Natural killer cell (primary cell): Measurements from ENCODE around the gene TCN2. TPM values are rescaled to one million over a fixed set of nuclear protein-coding genes. Genes with fewer than 3 reads are reported as not detected.

Experiments used
- ATAC-seq, 3 donors: fragments of 150-1000 bp in 2 of 3; fragments of 200-7000 bp in 1 of 3; cut with Tn5 transposase; 1 replicate in 1 of 3; 2 replicates in 2 of 3; pipeline ENCODE4 v1.10.0; 2021; ENCODE audit warnings: mild to moderate bottlenecking in 2 of 3, moderate library complexity in 2 of 3
- DNase-seq, 2 donors: peaks; one replicate each; pipeline versions ENCODE4 v3.0.0 to v3.0.0-alpha.2; 2013 to 2021; ENCODE audit warnings: mixed read lengths in 1 of 2
- H3K27ac ChIP-seq: one replicate; pipeline ENCODE4 v1.5.1; 2013; ENCODE audit warnings: mild to moderate bottlenecking, low read length
- H3K27me3 ChIP-seq: one replicate; pipeline ENCODE4 v1.6.1; 2013; ENCODE audit warnings: low read length; ENCODE audit not compliant: control insufficient read depth, insufficient read depth
- H3K36me3 ChIP-seq: one replicate; pipeline ENCODE4 v1.6.1; 2013; ENCODE audit warnings: low read length; ENCODE audit not compliant: control insufficient read depth, insufficient read depth
- H3K4me1 ChIP-seq: one replicate; pipeline ENCODE4 v1.6.1; 2013; ENCODE audit warnings: low read length; ENCODE audit not compliant: control insufficient read depth, insufficient read depth
- H3K4me3 ChIP-seq: one replicate; pipeline ENCODE4 v1.5.1; 2013; ENCODE audit warnings: low read length
- H3K9me3 ChIP-seq: one replicate; pipeline ENCODE4 v1.6.1; 2013; ENCODE audit warnings: low read length; ENCODE audit not compliant: control insufficient read depth, insufficient read depth
- H3K27ac Mint-ChIP-seq, 2 donors: one replicate each; pipeline ENCODE4 v1.8.0; 2022; ENCODE audit warnings: mild to moderate bottlenecking in 2 of 2, mixed read lengths in 2 of 2, moderate library complexity in 1 of 2
- H3K27me3 Mint-ChIP-seq, 2 donors: one replicate each; pipeline ENCODE4 v1.8.0; 2022; ENCODE audit warnings: low read depth in 2 of 2, mixed read lengths in 2 of 2
- H3K36me3 Mint-ChIP-seq: one replicate; pipeline ENCODE4 v1.8.0; 2022; ENCODE audit warnings: mixed read lengths
- H3K4me1 Mint-ChIP-seq, 2 donors: one replicate each; pipeline ENCODE4 v1.8.0; 2022; ENCODE audit warnings: mixed read lengths in 2 of 2
- H3K4me3 Mint-ChIP-seq: one replicate; pipeline ENCODE4 v1.8.0; 2022; ENCODE audit warnings: mild to moderate bottlenecking, moderate library complexity, mixed read lengths
- H3K9me3 Mint-ChIP-seq, 2 donors: one replicate each; pipeline ENCODE4 v1.8.0; 2022; ENCODE audit warnings: mixed read lengths in 2 of 2
- WGBS: methylation state at CpG from one replicate; pipeline ENCODE4 v1.1.7; 2013; ENCODE audit warnings: missing lambda C conversion rate; ENCODE audit not compliant: insufficient coverage; 5-methylcytosine and 5-hydroxymethylcytosine counted together
- intact Hi-C: fragments of 100-400 bp; cut with micrococcal nuclease; formaldehyde crosslinking; loops from one replicate; pipeline ENCODE4 v1.14.2; 2022
- total RNA-seq, 4 donors: library from RNA; stranded (reverse); fragments of 120-200 nt in 1 of 4; gene quantifications; one replicate each; pipeline versions ENCODE4 v1.2.3 to v1.2.4, GENCODE V29; 2013 to 2022
- TF ChIP-seq, protein P1 (sequence below): fragments of 200-600 bp; IDR thresholded peaks from one replicate; pipeline ENCODE4 v1.8.0; 2022; ENCODE audit warnings: antibody characterized with exemption

The TCN2 gene
- total RNA-seq, 3 donors from 2014 or later (not counting 1 experiment from before 2014, with no cell fraction given), result 0.42 to 1.2 (median 0.95) TPM

DNA sequence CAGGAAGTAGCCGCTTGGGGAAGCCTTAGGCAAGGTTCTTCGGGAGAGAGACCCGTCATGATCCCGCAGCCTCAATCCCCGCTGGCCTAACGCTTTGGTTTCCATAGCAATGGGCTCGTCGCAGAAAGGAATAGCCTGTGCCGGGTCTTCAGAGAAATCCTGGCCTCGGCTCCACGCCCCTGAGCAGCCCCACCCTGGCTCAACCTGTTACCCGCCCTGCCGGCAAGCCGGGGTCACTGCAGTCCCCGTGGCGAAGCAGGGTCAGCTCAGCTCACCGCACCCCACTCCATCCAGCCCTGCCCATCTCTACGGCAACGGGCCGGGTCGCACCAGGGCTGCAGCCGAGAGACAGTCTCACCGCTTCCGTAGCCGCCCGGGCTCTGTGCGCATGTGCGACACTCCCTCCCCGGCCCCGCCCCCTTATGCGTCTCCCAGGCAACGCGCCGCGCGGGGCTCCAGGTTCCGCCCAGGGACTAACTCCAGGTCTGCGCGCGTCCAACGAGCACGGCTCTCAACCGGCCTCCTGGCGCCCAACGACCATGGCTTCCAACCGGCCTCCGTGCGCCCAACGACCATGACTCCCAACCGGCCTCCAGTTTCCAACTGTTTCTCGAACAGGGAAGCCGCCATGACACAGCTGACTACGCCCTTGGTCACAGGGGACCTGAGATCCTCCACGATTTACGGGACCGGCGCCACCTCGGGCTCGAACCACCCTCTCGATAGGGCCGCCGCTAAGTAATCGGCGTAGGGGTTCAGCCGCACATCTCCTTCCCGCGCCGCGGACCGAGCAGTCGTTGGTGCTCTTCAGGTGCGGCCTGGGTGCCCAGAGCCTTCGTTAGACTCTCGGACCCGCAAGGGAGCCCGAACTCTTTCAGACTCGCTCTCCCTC is 60.8 kb downstream of the TCN2 start, which contains the start of gene DUSP18:
Gene DUSP18 (minus strand): TSS at position 382 of the 892 bp plus-strand sequence. CDS start 3,872 bp downstream, outside the sequence.
- Histone ChIP-seq H3K36me3 (peaks cover 8% of the 10 kb centered on the region), H3K27ac (peak within 1 kb of the TSS; percentile 51), H3K9me3 (no peaks in the 10 kb centered on the region), H3K27me3 (no peaks in the 10 kb centered on the region), H3K4me1 (peaks cover 14% of the 10 kb centered on the region), H3K4me3 (peak within 1 kb of the TSS; percentile 61)
- ATAC-seq, result peak; percentile 94 to 97 (median 95)
- H3K4me3 Mint-ChIP-seq, result peak within 1 kb of the TSS; percentile 95
- H3K27ac Mint-ChIP-seq, result peak within 1 kb of the TSS; percentile 81 to 91
- no peaks in the 10 kb centered on the region for H3K9me3 Mint-ChIP-seq
- peaks cover 5% of the 10 kb centered on the region for H3K36me3 Mint-ChIP-seq
- intact Hi-C loops, result loop anchor here (1.0 kb wide), 1 partner anchor 33 kb away; no protein-coding TSS in a partner anchor
- peaks cover 21 to 32% of the 10 kb centered on the region in 2 donors for H3K4me1 Mint-ChIP-seq
- TF ChIP-seq, protein P1, sequence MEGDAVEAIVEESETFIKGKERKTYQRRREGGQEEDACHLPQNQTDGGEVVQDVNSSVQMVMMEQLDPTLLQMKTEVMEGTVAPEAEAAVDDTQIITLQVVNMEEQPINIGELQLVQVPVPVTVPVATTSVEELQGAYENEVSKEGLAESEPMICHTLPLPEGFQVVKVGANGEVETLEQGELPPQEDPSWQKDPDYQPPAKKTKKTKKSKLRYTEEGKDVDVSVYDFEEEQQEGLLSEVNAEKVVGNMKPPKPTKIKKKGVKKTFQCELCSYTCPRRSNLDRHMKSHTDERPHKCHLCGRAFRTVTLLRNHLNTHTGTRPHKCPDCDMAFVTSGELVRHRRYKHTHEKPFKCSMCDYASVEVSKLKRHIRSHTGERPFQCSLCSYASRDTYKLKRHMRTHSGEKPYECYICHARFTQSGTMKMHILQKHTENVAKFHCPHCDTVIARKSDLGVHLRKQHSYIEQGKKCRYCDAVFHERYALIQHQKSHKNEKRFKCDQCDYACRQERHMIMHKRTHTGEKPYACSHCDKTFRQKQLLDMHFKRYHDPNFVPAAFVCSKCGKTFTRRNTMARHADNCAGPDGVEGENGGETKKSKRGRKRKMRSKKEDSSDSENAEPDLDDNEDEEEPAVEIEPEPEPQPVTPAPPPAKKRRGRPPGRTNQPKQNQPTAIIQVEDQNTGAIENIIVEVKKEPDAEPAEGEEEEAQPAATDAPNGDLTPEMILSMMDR, result peak; percentile 40
- under 1% methylated on average over 77 of the region's 77 CpGs for WGBS
- no peaks in the 10 kb centered on the region for H3K27me3 Mint-ChIP-seq
- DNase-seq, result peak; percentile 93 to 96

DNA sequence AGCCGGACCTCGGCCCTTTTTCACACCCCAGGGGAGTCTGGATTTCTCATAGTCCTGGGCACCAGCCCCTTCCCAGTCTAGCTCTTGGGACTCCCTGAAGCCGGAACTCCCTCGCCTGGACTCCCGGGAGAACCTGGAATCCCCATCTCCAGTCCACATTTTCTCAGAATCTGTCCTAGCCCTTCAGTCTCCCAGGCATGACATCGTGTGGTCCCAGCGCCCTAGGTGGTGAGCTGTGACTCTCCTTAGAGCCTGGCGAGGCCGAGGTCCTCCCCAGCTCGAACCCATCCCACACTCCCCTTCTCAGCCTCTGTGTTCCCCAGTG is 61.4 kb downstream of the TCN2 start:
- DNase-seq (no peak), ATAC-seq (no peak)
- H3K36me3 Mint-ChIP-seq, result no peaks in the 10 kb centered on the region
- intact Hi-C loops, result no loop called here
- peaks cover 14% of the 10 kb centered on the region for H3K4me1 ChIP-seq
- H3K9me3 ChIP-seq, result no peaks in the 10 kb centered on the region
- peak overlapping the region; percentile 95 for H3K4me3 Mint-ChIP-seq
- H3K4me1 Mint-ChIP-seq, result peaks cover 21 to 32% of the 10 kb centered on the region in 2 donors
- peak overlapping the region; percentile 61 for H3K4me3 ChIP-seq
- TF ChIP-seq, protein P1, result no peak
- H3K27me3 Mint-ChIP-seq, result no peaks in the 10 kb centered on the region
- no peaks in the 10 kb centered on the region for H3K9me3 Mint-ChIP-seq
- peaks cover 2% of the 10 kb centered on the region for H3K36me3 ChIP-seq
- H3K27me3 ChIP-seq, result no peaks in the 10 kb centered on the region
- H3K27ac ChIP-seq, result no peak overlapping the region
- WGBS, result 46% methylated on average over 10 of the region's 10 CpGs
- peak overlapping the region; percentile 81 to 91 for H3K27ac Mint-ChIP-seq

DNA sequence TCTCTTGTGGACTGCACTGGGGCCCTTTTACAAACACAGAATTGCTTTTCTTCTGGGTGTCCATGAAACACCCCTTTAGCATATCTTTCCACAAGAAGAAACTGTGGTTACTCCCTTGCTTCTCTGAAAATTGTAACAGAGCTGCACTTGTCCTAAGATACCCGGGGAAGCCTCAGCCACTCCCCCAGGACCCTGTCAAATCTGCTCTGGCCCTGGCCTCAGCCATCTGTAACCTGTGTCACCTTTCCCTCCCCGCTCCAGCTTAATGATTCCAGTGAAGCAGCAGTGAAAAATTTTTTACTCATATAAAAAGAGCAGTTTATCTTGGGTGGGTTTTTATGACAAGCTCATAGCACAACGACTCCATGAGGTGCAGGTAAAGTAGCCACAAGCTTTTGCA is 64.1 kb downstream of the TCN2 start:
- DNase-seq (no peak), ATAC-seq (no peak)
- no peak overlapping the region for H3K4me3 ChIP-seq
- no peaks in the 10 kb centered on the region for H3K9me3 Mint-ChIP-seq
- no peak overlapping the region for H3K4me3 Mint-ChIP-seq
- no peaks in the 10 kb centered on the region for H3K27me3 ChIP-seq
- no peaks in the 10 kb centered on the region for H3K9me3 ChIP-seq
- peaks cover 21 to 27% of the 10 kb centered on the region in 2 donors for H3K4me1 Mint-ChIP-seq
- no peaks in the 10 kb centered on the region for H3K36me3 ChIP-seq
- TF ChIP-seq, protein P1, result no peak
- H3K27ac ChIP-seq, result no peak overlapping the region
- peaks cover 3% of the 10 kb centered on the region in 2 donors for H3K27me3 Mint-ChIP-seq
- WGBS, result 88% methylated on average over 1 of the region's 3 CpGs
- intact Hi-C loops, result no loop called here
- H3K4me1 ChIP-seq, result peaks cover 14% of the 10 kb centered on the region
- no peak overlapping the region for H3K27ac Mint-ChIP-seq
- H3K36me3 Mint-ChIP-seq, result no peaks in the 10 kb centered on the region
